NCI-H460 (cell line): ENCODE data around the gene CDH2. TPM values are rescaled to one million over a fixed set of nuclear protein-coding genes. Genes with fewer than 3 reads are reported as not detected.

ENCODE experiments used
- DNase-seq: peaks from one replicate; pipeline ENCODE4 v3.0.0-alpha.2; 2016; ENCODE audit warnings: low read depth; ENCODE audit errors: extremely low read depth
- total RNA-seq: library from RNA; depleted of rRNA; stranded (reverse); fragments of >200 nt; shearing (Covaris generic); gene quantifications from 2 replicates; pipeline ENCODE4 v1.2.3, GENCODE V29; 2014

The CDH2 gene
- total RNA-seq, 1 experiment from 2014 or later = 0.77 TPM

- DNase-seq = no peak
Observed at GRCh38 chr18:28171837-28172236, 5.1 kb downstream of the CDH2 start.

GRCh38 chr18:28168725-28169124 lies 8.2 kb downstream of the CDH2 start:
- DNase-seq = no peak

GRCh38 chr18:28167835-28168349 lies 9.0 kb downstream of the CDH2 start:
- DNase-seq = no peak

GRCh38 chr18:28164771-28165483 lies 12.0 kb downstream of the CDH2 start:
- DNase-seq = no peak

GRCh38 chr18:28163201-28163775 lies 13.6 kb downstream of the CDH2 start:
- no peak for DNase-seq

- DNase-seq = no peak
Observed at GRCh38 chr18:28161608-28162599, 15.0 kb downstream of the CDH2 start.

GRCh38 chr18:28159055-28159454 lies 17.9 kb downstream of the CDH2 start:
- DNase-seq = no peak

- DNase-seq = no peak
Observed at GRCh38 chr18:28158083-28158581, 18.8 kb downstream of the CDH2 start.

- no peak for DNase-seq
Observed at GRCh38 chr18:28153485-28154065, 23.4 kb downstream of the CDH2 start.

- no peak for DNase-seq
Observed at GRCh38 chr18:28152754-28153153, 24.2 kb downstream of the CDH2 start.

GRCh38 chr18:28152354-28152753 lies 24.6 kb downstream of the CDH2 start:
- DNase-seq = no peak

GRCh38 chr18:28151434-28151833 lies 25.5 kb downstream of the CDH2 start:
- no peak for DNase-seq

- no peak for DNase-seq
Observed at GRCh38 chr18:28150925-28151324, 26.0 kb downstream of the CDH2 start.

- no peak for DNase-seq
Observed at GRCh38 chr18:28149810-28150420, 27.0 kb downstream of the CDH2 start.

- no peak for DNase-seq
Observed at GRCh38 chr18:28147674-28148171, 29.2 kb downstream of the CDH2 start.

- DNase-seq = no peak
Observed at GRCh38 chr18:28143725-28144124, 33.2 kb downstream of the CDH2 start.

- DNase-seq = no peak
Observed at GRCh38 chr18:28138816-28139215, 38.1 kb downstream of the CDH2 start.

- DNase-seq = no peak
Observed at GRCh38 chr18:28136071-28136470, 40.9 kb downstream of the CDH2 start.

- no peak for DNase-seq
Observed at GRCh38 chr18:28134774-28135173, 42.2 kb downstream of the CDH2 start.

- no peak for DNase-seq
Observed at GRCh38 chr18:28132084-28132483, 44.8 kb downstream of the CDH2 start.
